Heart left ventricle (tissue), 13 donors: Measurements from ENCODE around the gene ZEB1.

ENCODE experiments used
- CTCF ChIP-seq, 12 donors: fragments of 200-600 bp; sonication (generic) in 4 of 12; IDR thresholded peaks; one replicate each; pipeline versions ENCODE4 v1.5.0 to v1.8.0; 2018 to 2022; ENCODE audit warnings: antibody characterized with exemption in 12 of 12, mild to moderate bottlenecking in 5 of 12
- POLR2A ChIP-seq, 2 donors: fragments of 450-650 bp; IDR thresholded peaks; one replicate each; pipeline ENCODE4 v1.6.1; 2017; ENCODE audit warnings: antibody characterized with exemption in 2 of 2, mild to moderate bottlenecking in 2 of 2, moderate library complexity in 2 of 2
- donor health status: ischemic (EF 13 %, LVEDD 7.1; RV severe dilation, severe dysfunction).
- donor health status: DM: no; HTN: yes; CAD: no.
- donor health status: DM: no; HTN: no; CAD: no.
- donor health status: ischemic (EF 25% LVEDD 6.9; RV normal size, moderate dysfunction).
- donor health status: ischemic (EF 25% LVEDD 5.7; RV mildly dilated, moderate dysfunction).
- donor health status: ischemic (EF 35%, LVEDD 5.7; RV mildly dilated, moderate dysfunction).
- donor health status: nonischemic (EF 11% LVEDD 7.7; RV severe dilation, severe dysfunction).
- donor health status: DM: yes; HTN: yes; CAD: no.
- donor health status: PGD.
- donor health status: ischemic (EF 29% LVEDD 5.4; RV normal size, mild dysfunction).
- donor health status: nonischemic (EF 23%, LVEDD 6.1; RV moderate dilation, normal function).

- TF ChIP-seq POLR2A (IDR thresholded peaks at IDR 0.05) (no peak), CTCF (IDR thresholded peaks at IDR 0.05) (no peak)
Observed at GRCh38 chr10:31270954-31271353, 48.1 kb upstream of the ZEB1 start.
